ENCODE results near the gene SYTL2. TPM values are rescaled to one million over a fixed set of nuclear protein-coding genes. Genes with fewer than 3 reads are reported as not detected.
A peak's percentile ranks its signal among the peaks of the same experiment; 100 is the strongest.
"Not testable (repeated sequence)": the region's sequence is repeated elsewhere in the genome, so short reads cannot be mapped to it uniquely, and the experiment has no call there.

Gene SYTL2
- total RNA-seq, 8 experiments from 2014 or later = 2.5 to 79.6 (median 19.3) TPM

DNA sequence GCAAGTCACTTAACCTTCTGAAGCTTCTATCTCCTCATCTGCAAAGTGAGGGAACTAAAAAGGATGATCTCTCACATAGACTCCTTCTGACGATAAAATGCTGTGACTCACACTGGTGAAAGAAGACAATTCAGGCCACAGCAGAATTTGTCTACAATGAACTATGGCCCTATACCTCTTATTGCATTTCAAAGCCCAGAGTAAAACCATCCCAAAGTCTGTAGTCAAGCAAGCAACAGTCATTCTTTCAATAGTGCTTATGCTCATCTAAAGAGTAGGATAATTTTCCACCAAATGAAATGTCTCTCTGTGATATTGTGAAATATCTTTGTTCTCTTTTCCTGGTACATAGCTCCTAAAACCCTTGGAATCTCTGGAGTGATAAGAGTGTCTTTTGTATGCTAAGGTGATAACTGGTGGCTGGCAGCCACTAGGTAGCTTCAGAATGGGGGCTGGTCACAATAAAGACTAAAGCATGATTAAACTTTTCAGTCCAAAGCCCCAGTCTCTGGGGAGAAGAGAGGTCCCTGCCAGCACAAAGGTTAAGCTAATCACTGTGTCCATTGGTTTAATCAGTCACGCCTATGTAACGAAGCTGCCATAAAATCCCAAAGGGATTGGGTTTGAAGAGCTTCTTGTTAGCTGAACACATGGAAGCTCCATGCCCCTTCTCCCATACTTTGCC, 30.8 kb downstream of the SYTL2 start:
- in situ Hi-C loops (cut with MboI; ENCODE audit: low pct_unique_long_range_greater_than_20kb in 2 of 9, low sequenced_read_pairs in 9 of 9, unreplicated experiment in 9 of 9) = no loop called here
- 69 to 83% (median 75%) methylated on average over 2 to 3 of the region's 3 CpGs; no CpG with 5 or more reads in 3 of the 10 experiments for WGBS, 10 experiments
- Histone ChIP-seq H3K4me1 (replicated peaks in 1 of 2) (no peaks in the 10 kb centered on the region), H3K4me3 (no peak overlapping the region), H3K27ac (no peak overlapping the region)
- no peak for ATAC-seq (replicated peaks in 6 of 8)

DNA sequence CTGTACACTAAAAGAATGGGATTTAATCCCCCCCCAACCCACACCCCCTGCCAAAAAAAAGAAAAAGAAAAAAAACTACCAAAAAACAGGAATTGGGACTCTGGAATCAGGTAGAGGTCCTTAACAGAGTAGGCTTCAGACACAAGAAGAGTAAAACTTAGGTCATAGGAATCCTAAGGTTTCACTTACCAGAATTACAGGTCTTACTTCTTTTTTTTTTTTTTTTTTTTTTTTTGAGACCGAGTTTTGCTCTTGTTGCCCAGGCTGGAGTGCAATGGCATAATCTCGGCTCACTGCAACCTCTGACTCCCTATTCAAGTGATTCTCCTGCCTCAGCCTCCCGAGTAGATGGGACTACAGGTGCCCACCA, 33.4 kb downstream of the SYTL2 start:
- H3K4me1 ChIP-seq (replicated peaks in 1 of 2); in situ Hi-C loops (cut with MboI; ENCODE audit: low pct_unique_long_range_greater_than_20kb in 2 of 9, low sequenced_read_pairs in 9 of 9, unreplicated experiment in 9 of 9); ATAC-seq (replicated peaks in 6 of 8); H3K27ac ChIP-seq; H3K4me3 ChIP-seq: not testable (repeated sequence)
- 30 to 100% (median 86%) methylated on average over 1 to 2 of the region's 3 CpGs; no CpG with 5 or more reads in 7 of the 10 experiments for WGBS, 10 experiments

DNA sequence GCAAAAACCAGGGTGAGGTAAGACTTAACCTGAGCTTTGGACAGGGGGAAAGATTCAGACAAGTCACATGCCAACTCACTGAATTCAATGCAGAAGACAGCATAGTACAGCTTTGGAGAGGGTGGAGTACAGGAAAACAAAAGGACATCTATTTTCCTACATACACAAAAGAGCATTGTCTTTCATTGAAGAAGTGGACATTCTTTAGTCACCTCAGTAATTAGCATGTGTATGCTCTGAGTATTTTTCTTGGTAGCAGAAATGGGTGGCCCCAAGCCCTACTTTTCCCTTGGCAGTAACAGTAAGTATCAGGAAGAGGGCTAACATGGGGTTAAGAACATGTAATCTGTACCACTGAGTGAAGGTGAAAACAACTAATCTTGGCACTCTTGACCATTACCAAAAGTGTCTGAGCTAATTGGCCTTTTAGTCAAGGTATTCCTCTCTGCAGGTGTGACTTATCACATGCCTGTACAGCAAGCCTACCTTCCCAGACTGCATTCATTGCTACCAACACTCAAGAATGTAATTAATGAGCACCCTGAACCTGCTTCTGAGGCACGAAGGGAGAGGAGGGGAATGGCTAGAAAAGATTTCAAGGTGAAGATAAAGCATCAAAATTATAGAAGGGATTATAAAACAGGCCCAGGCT, 33.9 kb downstream of the SYTL2 start:
- no peak overlapping the region for H3K4me3 ChIP-seq
- no peaks in the 10 kb centered on the region for H3K4me1 ChIP-seq (replicated peaks in 1 of 2)
- ATAC-seq (replicated peaks in 6 of 8) = peak in 3 of 8 experiments; percentile 21 to 28 (median 25)
- in situ Hi-C loops (cut with MboI; ENCODE audit: low pct_unique_long_range_greater_than_20kb in 2 of 9, low sequenced_read_pairs in 9 of 9, unreplicated experiment in 9 of 9) = no loop called here
- H3K27ac ChIP-seq = no peak overlapping the region
- 0 to 71% (median 44%) methylated on average over 1 of the region's 1 CpG; no CpG with 5 or more reads in 6 of the 10 experiments for WGBS, 10 experiments

DNA sequence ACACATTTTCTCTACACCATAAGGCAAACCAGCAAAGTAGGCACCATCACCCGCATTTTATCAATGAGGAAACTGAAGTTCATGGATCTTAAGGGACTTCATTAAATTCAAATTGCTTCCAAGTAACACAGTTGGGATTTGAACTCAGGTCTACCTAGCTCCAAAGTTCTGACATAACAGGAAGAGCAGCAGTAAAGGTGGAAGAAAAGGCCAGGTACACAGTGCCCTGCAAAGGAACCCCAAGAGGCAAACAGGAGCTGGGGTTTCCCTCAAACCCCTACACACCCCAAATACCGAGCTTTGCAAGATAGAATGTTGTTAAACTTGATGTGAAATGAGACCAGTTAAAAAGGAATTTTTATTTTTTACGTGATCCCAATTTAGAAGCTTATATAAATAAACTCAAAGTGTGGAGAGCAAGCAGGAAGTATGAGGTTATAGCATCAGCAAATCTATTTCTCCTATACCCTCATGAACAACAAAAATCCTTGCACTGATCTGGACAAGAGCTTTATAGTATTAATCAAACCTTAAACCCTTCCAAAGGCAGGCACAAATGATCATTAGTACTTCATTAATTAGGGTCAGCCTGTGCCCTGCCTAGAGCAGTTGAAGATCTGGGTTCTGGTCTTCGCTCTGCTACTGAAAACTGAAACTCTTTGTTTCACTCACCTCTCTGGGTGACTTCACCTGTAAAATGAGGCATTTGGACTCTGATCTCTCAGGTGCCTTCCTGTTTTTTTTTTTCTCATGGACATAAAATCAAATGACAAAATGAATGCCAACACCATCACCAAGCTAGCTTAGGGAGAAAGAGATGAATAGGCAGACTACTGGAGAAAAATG, 36.5 kb downstream of the SYTL2 start:
- in situ Hi-C loops (cut with MboI; ENCODE audit: low pct_unique_long_range_greater_than_20kb in 2 of 9, low sequenced_read_pairs in 9 of 9, unreplicated experiment in 9 of 9) = no loop called here
- H3K4me1 ChIP-seq (replicated peaks in 1 of 2) = no peaks in the 10 kb centered on the region
- ATAC-seq (replicated peaks in 6 of 8) = no peak
- 45 to 100% (median 76%) methylated on average over 1 to 4 of the region's 4 CpGs; no CpG with 5 or more reads in 1 of the 10 experiments for whole genome bisulfite sequencing, 10 experiments
- H3K4me3 ChIP-seq = no peak overlapping the region
- H3K27ac ChIP-seq = no peak overlapping the region

DNA sequence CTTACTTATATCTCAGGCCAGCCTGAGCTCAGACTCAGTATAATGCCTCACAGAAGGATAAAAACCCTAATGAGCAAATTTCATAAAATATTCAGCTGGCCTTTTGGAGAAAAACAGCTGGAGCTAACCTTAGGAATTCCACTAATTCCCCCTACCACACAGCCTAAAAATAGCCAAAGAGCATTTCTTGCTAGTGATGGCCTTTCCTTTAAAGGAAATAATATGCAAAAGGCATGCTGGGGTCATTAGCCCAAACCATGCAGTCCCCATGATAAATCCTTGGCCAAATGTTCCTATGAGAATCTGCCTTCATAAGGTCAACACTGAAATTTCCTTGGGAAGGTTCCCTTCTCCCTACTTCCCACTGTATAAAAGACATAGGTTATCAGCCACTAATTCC, 38.2 kb downstream of the SYTL2 start:
- H3K4me3 ChIP-seq = no peak overlapping the region
- H3K4me1 ChIP-seq (replicated peaks in 1 of 2) = no peaks in the 10 kb centered on the region
- in situ Hi-C loops (cut with MboI; ENCODE audit: low pct_unique_long_range_greater_than_20kb in 2 of 9, low sequenced_read_pairs in 9 of 9, unreplicated experiment in 9 of 9) = no loop called here
- no peak overlapping the region for H3K27ac ChIP-seq
- no peak for ATAC-seq (replicated peaks in 6 of 8)

DNA sequence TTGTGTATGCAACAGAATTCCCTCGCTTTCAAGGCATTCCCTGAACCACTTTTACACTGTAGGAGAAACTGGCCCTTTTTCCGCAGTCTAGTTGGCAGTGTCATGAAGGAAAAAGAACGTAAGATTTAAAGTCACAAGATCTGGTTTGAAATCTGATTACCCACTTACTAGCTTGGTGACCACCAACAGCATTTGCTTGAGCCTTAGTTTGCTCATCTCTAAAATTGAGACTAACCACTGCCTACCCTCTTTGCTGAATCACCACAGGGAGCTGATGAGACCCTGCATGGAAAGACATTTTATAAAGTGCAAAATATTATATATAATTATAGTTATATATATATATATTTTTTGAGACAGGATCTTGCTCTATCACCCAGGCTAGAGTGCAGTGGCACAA, 39.4 kb downstream of the SYTL2 start:
- 40 to 94% (median 89%) methylated on average over 1 to 3 of the region's 3 CpGs; no CpG with 5 or more reads in 2 of the 10 experiments for WGBS, 10 experiments
- Histone ChIP-seq H3K27ac (no peak overlapping the region), H3K4me1 (replicated peaks in 1 of 2) (no peaks in the 10 kb centered on the region), H3K4me3 (no peak overlapping the region)
- no peak for ATAC-seq (replicated peaks in 6 of 8)
- in situ Hi-C loops (cut with MboI; ENCODE audit: low pct_unique_long_range_greater_than_20kb in 2 of 9, low sequenced_read_pairs in 9 of 9, unreplicated experiment in 9 of 9) = no loop called here

DNA sequence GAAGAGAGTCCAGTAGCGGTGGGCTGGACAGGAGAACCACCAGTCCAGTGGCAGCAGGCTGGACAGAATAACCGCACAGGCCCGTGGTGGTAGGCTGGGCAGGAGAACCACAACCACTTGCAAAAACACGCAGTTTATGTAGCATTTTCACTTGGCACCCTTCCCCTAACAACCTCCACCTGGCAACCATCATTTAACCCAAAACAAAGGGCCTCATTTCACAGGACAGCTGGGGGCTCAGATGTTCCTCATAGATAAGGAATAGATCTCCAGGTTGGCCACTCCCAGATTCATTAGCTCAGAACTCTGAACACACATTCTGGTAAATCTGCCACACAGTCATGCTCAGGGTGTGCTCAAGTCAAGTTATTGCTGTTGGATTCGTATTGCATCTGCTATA, 41.2 kb downstream of the SYTL2 start:
- Histone ChIP-seq H3K4me3 (no peak overlapping the region), H3K27ac (no peak overlapping the region), H3K4me1 (replicated peaks in 1 of 2) (no peaks in the 10 kb centered on the region)
- ATAC-seq (replicated peaks in 6 of 8) = peak in 1 of 8 experiments; percentile 9
- 46 to 100% (median 80%) methylated on average over 2 to 5 of the region's 5 CpGs; no CpG with 5 or more reads in 3 of the 10 experiments for WGBS, 10 experiments
- in situ Hi-C loops (cut with MboI; ENCODE audit: low pct_unique_long_range_greater_than_20kb in 2 of 9, low sequenced_read_pairs in 9 of 9, unreplicated experiment in 9 of 9) = no loop called here

DNA sequence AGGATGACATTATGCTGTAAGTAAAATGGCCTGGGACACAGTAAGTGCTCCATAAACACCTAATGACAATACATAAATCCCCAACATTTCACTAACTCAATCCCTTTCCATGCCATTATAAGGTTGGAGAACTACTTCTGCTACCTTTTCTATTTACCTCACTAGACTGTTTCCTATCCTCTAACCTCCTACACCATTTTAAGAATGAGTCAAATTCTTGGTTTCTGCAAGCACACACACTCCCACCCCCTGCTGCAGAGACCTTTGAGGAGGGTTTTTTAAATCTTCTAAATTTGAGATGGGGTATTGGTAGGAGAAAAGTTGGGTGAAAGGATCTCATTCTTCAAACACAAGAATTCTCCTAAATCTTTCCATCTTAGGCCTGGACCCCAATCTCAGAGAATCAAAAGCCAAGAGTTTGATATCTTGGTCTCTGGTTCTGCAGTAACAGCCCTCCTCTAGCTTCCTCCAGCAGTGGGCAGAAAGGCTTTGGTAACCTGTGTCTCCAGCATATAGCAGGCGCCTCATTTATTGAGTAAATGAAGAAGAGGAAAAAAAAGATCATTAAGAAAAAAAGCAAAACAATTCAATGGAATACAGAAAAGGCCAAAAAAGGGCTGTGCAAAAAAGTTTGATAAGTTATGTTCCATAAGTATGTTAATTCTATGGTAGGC, 42.3 kb downstream of the SYTL2 start:
- 57 to 100% (median 86%) methylated on average over 1 of the region's 1 CpG; no CpG with 5 or more reads in 1 of the 10 experiments for WGBS, 10 experiments
- in situ Hi-C loops (cut with MboI; ENCODE audit: low pct_unique_long_range_greater_than_20kb in 2 of 9, low sequenced_read_pairs in 9 of 9, unreplicated experiment in 9 of 9) = no loop called here
- H3K27ac ChIP-seq = no peak overlapping the region
- no peak for ATAC-seq (replicated peaks in 6 of 8)
- no peak overlapping the region for H3K4me3 ChIP-seq
- H3K4me1 ChIP-seq (replicated peaks in 1 of 2) = no peaks in the 10 kb centered on the region

DNA sequence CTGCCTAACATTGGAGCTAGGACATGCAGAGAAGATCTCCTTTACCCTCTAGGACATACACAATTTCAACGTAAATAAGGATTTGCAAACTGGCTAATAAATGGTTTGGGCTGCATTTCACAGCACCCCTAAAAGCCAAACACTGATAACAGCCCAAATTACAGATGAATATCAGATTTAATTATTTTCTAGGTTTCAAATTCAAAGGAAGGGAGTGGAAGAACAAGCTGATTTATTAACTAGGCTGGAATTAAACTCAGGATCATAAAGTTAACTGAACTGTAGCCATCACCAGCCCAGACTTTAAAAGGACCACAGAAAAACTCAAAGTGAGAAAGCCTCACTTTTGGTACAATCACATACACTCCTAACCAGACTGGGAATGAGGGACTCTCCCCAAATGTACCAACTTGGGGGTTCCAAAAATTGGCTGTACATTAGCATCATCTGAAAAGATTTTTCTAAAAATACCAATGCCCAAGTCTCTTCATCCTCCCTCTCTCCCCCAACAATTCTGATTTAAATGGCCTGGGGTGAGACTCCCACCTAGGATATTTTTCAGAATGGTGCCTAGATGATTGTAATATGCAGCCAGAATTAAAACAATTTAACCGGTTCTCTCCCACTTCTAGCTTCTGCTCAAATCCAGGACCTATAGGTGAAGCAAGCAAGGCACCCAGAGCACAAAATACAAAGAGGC, 43.5 kb downstream of the SYTL2 start:
- Histone ChIP-seq H3K4me1 (replicated peaks in 1 of 2) (no peaks in the 10 kb centered on the region), H3K27ac (no peak overlapping the region), H3K4me3 (no peak overlapping the region)
- in situ Hi-C loops (cut with MboI; ENCODE audit: low pct_unique_long_range_greater_than_20kb in 2 of 9, low sequenced_read_pairs in 9 of 9, unreplicated experiment in 9 of 9) = no loop called here
- WGBS, 10 experiments = 0 to 90% (median 75%) methylated on average over 1 to 2 of the region's 2 CpGs; no CpG with 5 or more reads in 3 of the 10 experiments
- no peak for ATAC-seq (replicated peaks in 6 of 8)

DNA sequence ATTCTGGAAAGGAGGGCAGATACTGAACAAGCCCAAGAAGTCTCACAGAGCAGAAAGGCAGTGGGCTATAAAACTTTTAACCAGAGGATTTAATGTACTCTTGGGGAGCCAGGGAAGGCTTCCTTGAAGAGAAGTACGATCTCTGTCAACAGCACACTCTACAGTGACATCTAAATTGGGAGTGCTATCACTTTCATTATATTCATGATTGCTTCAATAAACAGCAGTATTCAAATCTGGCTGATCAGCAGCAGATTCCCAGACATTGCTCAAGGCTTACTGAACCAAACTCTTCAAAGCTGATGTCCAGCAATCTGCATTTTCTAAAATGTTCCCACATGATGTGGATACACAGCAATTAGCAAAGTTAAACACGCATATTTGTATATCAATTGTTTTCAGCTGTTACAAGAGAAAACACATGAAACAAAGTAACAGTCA, 44.2 kb downstream of the SYTL2 start:
- H3K4me1 ChIP-seq (replicated peaks in 1 of 2) = no peaks in the 10 kb centered on the region
- no peak overlapping the region for H3K27ac ChIP-seq
- in situ Hi-C loops (cut with MboI; ENCODE audit: low pct_unique_long_range_greater_than_20kb in 2 of 9, low sequenced_read_pairs in 9 of 9, unreplicated experiment in 9 of 9) = no loop called here
- 6 to 100% (median 93%) methylated on average over 1 to 2 of the region's 2 CpGs; no CpG with 5 or more reads in 4 of the 10 experiments for WGBS, 10 experiments
- peak in 3 of 8 experiments; percentile 83 to 94 (median 89) for ATAC-seq (replicated peaks in 6 of 8)
- H3K4me3 ChIP-seq = no peak overlapping the region

DNA sequence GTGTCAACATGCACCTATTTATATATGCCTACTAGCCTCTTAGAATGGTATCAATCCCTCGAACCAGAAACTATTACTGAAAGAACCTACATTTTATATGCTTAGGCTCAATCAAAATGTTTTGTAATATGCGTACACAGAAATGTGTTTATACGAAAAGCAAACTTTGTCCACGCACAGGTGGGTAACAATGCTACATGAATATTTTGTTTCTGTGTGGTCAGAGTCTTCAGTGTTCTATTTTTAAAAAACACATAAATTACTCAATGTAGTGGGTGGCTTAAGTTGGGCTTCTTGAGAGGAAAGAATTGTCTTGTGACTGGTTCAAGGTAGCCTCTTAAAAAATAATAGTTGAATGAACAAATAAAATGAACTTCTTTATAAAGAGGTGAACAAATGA, 46.1 kb downstream of the SYTL2 start:
- H3K27ac ChIP-seq = no peak overlapping the region
- WGBS, 10 experiments = 28 to 92% (median 68%) methylated on average over 3 to 4 of the region's 4 CpGs; no CpG with 5 or more reads in 3 of the 10 experiments
- in situ Hi-C loops (cut with MboI; ENCODE audit: low pct_unique_long_range_greater_than_20kb in 2 of 9, low sequenced_read_pairs in 9 of 9, unreplicated experiment in 9 of 9) = no loop called here
- H3K4me1 ChIP-seq (replicated peaks in 1 of 2) = no peaks in the 10 kb centered on the region
- H3K4me3 ChIP-seq = no peak overlapping the region
- ATAC-seq (replicated peaks in 6 of 8) = peak in 1 of 8 experiments; percentile 17

DNA sequence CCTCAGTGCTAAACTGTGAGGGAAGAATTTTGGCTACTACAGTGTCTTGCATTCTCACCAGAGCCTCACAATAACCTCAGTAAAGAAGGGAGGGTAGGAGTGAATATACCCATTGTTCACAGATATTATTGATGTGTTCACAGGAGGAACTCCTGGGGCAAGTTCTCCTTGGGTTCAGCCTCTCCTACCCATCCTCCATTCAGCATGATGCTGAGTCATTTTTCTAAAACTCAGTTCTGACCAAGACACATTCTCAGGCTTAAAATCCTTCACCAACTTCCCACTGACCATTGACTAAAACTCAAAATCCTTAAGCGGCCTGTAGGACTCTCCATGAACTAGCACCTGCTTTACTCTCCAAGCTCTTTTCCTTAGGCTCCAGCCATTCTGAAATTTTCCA, 48.7 kb downstream of the SYTL2 start:
- Histone ChIP-seq H3K27ac (no peak overlapping the region), H3K4me3 (no peak overlapping the region), H3K4me1 (replicated peaks in 1 of 2) (no peaks in the 10 kb centered on the region)
- ATAC-seq (replicated peaks in 6 of 8) = no peak
- in situ Hi-C loops (cut with MboI; ENCODE audit: low pct_unique_long_range_greater_than_20kb in 2 of 9, low sequenced_read_pairs in 9 of 9, unreplicated experiment in 9 of 9) = no loop called here
- WGBS, 10 experiments = 60 to 83% (median 77%) methylated on average over 1 of the region's 1 CpG; no CpG with 5 or more reads in 6 of the 10 experiments
